HG03469 (cell line): ENCODE results near the gene EHHADH.

Experiments used
- ATAC-seq: cut with Tn5 transposase; IDR thresholded peaks from one replicate; pipeline ENCODE4 v1.9.1; 2021; ENCODE audit warnings: mild to moderate bottlenecking, moderate library complexity, moderate number of reproducible peaks; ENCODE audit not compliant: unreplicated experiment

EHHADH gene

DNA sequence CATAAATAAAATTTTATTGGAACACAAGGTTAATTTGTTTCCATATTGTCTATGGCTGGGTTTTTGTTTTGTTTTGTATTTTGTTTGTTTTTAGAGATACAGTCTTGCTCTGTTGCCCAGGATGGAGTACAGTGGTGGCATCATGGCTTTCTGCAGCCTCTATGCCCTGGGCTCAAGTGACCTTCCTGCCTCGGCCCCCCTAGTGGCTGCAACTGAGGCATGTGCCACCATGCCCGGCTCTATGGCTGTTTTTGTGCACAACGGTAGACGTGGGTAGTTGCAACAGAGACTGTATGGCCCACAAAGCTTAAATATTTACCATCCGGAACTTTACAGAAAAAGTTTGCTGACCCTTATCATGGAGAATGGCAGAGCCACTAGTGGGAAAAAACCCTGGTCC lies 54.2 kb downstream of the EHHADH start:
- ATAC-seq, result no peak

DNA sequence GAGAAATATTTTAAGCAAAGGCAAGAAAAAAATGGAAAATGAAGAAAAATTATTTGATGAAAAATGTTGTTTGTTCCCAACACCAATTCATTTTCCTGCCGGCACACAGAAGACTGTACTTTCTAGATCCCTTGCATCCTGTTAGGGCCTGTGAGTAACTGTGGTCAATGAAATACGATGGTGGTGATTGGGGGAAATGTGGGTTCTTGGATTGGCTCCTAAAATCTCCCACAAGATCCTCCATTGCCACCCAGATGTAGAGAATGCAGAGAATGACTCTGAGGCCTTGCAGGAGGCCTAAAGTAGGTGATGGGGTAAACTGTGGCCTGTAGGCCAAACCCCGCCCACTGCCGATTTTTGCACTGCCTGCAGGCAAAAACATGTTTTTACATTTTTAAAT lies 54.6 kb downstream of the EHHADH start:
- ATAC-seq, result no peak

DNA sequence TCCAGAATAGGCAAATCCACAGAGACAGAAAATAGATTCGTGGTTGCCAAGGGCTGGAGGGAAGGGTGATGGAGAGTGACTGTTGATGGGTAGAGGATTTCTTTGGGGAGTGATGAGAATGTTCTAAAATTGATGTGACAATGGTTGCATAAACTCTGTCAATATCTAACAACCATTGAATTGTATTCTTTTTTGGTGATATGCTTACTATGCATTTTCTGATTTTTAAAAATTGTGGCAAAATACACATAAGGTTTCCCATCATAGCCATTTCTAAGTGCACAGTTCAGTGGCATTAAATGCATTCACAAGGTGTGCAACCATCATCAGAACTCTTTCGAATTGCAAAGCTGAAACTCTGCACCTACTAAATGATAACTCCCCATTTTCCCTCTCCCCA lies 56.8 kb downstream of the EHHADH start:
- no peak for ATAC-seq

- no peak for ATAC-seq
Observed at GRCh38 chr3:185195652-185196051, 58.2 kb downstream of the EHHADH start.

- no peak for ATAC-seq
Observed at GRCh38 chr3:185188816-185189215, 65.0 kb downstream of the EHHADH start.

GRCh38 chr3:185187391-185187790 lies 66.5 kb downstream of the EHHADH start:
- ATAC-seq, result no peak

- no peak for ATAC-seq
Observed at GRCh38 chr3:185176750-185177359, 77.0 kb downstream of the EHHADH start.

- ATAC-seq, result no peak
Observed at GRCh38 chr3:185175370-185175987, 78.4 kb downstream of the EHHADH start.

DNA sequence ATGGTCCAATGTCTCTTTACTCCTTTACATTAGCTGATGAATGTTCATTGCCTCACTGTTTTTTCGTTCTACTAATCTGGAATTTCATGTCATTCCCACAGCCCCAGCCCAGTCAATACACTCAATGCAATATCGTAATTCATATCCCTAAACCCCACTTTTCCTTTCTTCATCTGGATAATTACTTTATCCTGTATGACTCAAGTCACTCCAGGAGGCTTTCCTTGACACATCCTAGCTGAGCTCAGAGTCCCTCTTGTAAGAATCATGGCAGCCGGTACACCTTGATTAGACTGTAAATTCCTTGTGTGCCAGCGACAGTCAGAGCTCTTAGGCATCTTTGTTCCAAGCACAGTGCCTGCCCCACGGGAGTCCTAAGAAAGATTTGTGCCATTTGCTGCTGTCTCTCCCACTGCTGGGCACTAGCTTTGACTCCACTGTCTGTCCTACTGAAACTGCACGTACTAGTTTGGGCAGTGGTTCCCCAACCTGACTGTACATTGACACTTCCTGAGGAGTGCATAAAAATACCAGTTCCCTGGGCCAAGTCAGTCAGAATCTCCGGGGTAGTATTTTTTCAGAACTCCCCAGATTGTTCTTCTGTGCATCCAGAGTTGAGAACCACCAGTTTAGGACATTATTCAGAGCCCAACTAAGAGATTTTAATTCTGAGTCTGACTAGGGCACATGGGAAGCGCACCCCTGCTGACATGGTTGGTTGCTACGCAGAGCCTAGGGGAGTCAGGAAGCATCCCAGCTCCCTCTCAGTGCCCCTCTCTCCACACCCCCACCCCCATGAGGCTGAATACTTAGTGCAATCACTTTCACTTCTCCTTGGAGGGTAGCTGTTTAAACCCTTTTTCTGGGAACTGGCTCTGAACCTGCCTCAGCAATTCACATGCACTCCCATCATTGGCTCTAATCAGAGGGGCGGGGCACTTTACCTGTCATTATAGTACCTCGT lies 81.5 kb downstream of the EHHADH start:
- ATAC-seq, result no peak

DNA sequence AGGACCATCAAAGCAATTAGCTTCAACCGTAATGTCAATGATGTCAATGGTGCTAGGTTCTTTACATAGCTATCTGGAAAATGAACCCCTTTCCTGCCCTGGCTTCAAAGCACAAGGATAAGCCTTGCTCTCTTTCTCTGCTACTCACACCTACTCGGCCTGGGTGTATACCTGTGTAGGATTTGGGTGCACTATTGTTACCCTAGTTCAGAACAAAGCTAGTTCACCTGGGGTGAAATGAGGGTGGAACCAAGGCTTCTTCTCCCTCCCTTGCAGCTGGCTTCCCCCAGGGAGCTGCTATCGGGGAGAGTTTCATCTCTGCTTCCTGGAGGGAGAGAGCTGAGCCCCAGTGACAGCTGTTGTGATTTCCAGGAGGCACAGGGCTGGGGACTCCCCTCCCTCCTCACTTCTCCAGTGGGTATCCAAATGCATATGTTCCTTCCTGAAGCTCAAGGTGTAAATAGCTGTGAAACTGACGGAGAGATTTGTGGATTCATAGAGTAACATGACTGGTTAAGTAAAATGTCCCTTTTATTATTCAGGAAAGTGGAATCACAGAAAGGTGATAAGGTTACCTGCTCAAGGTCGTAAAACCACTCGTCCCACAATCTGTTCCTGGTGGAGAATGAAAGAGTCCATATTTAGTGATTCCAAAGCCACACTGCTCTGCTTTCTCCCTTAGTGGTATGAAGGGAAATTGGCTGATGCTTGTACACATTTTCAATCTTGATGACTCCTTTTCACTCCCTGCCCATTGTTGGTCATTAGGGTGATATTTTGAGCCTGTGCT lies 89.2 kb downstream of the EHHADH start:
- ATAC-seq, result no peak

GRCh38 chr3:185162634-185163033 lies 91.2 kb downstream of the EHHADH start:
- ATAC-seq, result no peak

DNA sequence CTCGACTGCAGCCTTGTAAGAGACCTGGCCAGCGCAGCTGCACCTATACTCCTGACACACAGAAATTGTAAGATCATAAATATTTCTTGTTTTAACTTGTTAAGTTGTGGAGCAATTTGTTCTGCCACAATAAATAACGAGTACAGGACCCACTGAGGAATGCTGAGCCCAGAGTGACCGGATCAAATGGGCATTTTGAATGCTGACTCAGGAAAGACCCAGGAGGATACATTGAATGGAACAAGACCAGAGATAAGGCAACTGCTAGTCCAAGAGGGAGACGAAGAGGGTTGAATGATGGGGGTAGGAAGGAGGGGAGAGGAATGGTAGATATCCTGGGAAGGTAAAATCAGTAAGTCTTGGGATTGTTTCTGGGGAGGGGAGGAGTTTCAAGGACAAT lies 92.1 kb downstream of the EHHADH start:
- no peak for ATAC-seq

- ATAC-seq, result no peak
Observed at GRCh38 chr3:185157347-185157746, 96.5 kb downstream of the EHHADH start.

- no peak for ATAC-seq
Observed at GRCh38 chr3:185155678-185156077, 98.2 kb downstream of the EHHADH start.

DNA sequence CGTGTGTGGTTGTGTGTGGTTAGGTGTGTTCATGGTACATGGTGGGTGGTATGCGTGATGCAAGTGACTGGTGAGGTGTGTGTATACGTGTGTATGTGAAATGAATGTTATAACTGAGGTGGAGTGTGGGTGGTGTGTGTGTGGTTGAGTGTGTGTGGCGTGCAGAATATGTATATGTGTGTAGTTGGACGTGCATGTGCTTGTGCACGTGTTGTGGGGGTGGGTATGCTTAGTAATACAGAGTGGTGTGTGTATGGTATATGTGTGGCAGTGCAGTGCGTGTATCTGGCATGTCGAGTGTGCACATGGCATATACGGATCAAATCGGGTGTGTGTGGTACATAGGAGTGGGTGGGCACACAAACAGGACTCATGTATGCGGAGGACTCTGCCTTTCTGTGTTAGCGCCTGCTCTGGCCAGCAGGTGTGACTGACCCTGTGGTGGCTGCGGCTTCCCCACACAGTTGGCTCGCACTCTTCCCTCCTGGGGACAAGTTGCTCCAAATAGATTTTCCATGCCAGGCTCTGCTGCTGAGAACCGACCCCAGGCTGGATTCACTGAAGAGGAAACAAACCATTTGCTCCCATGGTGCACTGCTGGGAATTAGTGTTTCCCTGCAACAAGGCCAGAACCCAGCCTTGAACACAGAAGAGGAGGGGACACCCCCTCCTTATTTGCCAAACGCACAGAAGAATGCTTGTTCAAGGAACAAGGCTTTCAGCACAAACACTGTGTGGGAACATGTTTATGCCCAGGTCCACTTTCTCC lies 99.8 kb downstream of the EHHADH start:
- ATAC-seq, result no peak

GRCh38 chr3:185153171-185153771 lies 100.6 kb downstream of the EHHADH start:
- ATAC-seq, result no peak

DNA sequence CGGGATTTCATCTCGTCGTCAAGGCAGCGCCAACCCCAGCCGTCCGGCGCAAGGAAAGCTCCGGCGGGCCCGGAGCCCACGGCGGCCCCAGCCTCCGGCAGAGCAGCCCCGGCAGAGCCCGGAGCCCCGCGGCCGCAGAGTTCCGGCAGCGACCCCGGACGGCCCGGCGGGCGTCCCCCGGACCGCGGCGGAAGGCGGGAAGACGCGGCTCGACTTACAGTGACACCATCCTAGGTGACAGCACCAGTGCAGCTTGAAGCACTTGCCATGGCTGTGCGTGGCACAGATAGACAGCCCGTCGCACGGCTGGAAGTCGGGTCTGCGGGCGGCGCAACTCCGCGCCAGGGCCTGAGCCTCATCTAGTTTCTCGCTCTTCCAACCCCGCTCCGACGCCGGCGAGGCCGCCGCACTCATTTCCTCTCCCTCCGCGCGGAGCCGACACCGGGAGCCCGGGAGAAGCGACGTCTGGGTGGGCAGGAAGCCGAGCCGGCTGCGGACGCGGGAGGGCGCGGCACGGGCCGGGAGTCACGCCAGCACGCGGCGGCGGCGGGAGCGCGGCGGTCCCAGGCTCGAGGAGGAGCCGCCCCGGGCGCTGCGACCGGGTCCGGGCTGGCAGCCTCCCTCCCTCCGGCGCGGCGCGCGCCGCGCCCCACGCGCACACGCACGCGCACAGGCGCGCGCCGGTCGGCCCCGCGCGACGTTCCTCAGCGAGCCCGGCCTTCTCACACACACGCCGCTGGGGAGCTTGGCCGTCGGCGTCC lies 101.3 kb downstream of the EHHADH start, which contains the start of gene C3orf70:
Gene C3orf70 (minus strand): TSS at position 651 of the 761 bp plus-strand sequence. CDS start 237 bp downstream, at position 414.
- no peak for ATAC-seq

DNA sequence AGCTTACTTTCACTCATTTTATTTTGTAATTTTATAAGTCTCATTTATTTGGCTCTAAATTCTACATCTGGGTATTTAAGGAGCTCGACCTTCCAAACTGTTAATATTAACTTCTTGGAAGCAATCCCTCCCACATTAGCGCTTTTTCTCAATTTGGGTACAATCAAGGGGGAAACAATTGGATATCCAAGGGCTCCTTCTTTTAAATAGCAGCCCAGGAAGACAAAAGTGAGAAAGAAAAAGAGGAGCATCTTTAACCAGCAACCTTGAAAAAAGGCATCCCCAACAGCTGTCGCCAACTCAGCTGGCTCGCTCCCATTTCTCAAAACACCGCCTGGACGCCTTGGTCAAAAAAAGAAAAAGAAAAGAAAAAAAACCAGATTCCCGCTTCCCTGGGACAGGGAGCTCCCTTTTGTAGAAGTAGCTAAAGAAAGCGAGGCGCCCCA lies 101.9 kb downstream of the EHHADH start:
- ATAC-seq, result no peak
